Testis (tissue), 2 donors: ENCODE measurements around the gene PRKAR2B.

Source experiments
- POLR2A ChIP-seq: fragments of 450-650 bp; IDR thresholded peaks from one replicate; pipeline ENCODE4 v1.6.1; 2017; ENCODE audit warnings: antibody characterized with exemption, mild to moderate bottlenecking, moderate library complexity
- TF ChIP-seq, protein P1 (sequence below), 3 experiments: fragments of 450-650 bp in 2 of 3; fragments of 200-600 bp in 1 of 3; sonication (generic) in 1 of 3; IDR thresholded peaks; one replicate each; pipeline ENCODE4 v1.5.1; 2016 to 2019; ENCODE audit warnings: antibody characterized with exemption in 3 of 3, mild to moderate bottlenecking in 2 of 3, moderate library complexity in 1 of 3

GRCh38 chr7:107180378-107180777 lies 135.9 kb downstream of the PRKAR2B start:
- TF ChIP-seq, protein P1, sequence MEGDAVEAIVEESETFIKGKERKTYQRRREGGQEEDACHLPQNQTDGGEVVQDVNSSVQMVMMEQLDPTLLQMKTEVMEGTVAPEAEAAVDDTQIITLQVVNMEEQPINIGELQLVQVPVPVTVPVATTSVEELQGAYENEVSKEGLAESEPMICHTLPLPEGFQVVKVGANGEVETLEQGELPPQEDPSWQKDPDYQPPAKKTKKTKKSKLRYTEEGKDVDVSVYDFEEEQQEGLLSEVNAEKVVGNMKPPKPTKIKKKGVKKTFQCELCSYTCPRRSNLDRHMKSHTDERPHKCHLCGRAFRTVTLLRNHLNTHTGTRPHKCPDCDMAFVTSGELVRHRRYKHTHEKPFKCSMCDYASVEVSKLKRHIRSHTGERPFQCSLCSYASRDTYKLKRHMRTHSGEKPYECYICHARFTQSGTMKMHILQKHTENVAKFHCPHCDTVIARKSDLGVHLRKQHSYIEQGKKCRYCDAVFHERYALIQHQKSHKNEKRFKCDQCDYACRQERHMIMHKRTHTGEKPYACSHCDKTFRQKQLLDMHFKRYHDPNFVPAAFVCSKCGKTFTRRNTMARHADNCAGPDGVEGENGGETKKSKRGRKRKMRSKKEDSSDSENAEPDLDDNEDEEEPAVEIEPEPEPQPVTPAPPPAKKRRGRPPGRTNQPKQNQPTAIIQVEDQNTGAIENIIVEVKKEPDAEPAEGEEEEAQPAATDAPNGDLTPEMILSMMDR (IDR thresholded peaks at IDR 0.05): no peak
- TF ChIP-seq POLR2A: no peak
